Fibroblast of skin of right biceps (primary cell): ENCODE results near the gene CDC42EP1.

ENCODE experiments used
- DNase-seq: peaks from one replicate; pipeline ENCODE4 v3.0.0-alpha.2; 2013

CDC42EP1 gene

DNA sequence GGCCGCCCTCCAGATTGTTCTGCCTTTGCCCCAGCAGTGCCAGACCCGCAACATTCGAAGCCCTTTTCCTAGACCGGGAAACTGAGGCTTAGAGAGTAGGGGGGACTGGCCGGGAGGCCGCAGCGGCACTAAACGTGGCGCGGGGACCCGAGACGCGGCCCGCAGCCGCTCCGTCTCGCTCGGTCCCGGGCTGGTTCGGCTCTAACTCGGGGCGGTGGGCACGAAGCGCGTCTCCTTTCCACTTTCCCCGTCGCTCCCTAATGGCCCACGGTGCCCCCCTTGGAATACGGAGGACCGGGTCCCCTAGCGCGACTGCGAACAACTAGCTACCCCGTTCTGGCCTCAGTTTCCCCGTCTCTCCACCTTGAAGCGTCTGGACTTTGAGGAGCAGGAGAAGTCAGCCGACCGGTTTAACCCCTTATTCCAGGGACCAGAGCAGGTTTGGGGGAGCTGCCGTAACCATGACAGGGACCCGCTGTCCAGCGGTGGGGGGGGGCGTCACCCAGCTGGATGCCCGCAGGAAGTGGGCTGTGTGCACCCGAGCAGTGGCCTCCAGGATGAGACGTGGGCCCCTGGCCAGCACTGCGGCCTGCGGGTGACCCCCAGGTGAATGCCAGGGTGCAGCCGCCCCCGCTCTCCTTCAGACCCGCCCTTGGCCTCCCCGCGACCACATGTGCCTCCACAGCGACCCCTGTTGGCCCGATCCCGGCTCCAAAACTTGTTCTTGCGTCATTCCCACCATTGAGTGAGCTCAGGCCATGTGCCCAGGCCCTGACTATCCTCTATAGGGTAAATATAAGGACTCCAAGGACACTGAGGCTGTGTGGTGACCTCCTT lies 1.1 kb downstream of the CDC42EP1 start:
- peak; percentile 89 for DNase-seq

DNA sequence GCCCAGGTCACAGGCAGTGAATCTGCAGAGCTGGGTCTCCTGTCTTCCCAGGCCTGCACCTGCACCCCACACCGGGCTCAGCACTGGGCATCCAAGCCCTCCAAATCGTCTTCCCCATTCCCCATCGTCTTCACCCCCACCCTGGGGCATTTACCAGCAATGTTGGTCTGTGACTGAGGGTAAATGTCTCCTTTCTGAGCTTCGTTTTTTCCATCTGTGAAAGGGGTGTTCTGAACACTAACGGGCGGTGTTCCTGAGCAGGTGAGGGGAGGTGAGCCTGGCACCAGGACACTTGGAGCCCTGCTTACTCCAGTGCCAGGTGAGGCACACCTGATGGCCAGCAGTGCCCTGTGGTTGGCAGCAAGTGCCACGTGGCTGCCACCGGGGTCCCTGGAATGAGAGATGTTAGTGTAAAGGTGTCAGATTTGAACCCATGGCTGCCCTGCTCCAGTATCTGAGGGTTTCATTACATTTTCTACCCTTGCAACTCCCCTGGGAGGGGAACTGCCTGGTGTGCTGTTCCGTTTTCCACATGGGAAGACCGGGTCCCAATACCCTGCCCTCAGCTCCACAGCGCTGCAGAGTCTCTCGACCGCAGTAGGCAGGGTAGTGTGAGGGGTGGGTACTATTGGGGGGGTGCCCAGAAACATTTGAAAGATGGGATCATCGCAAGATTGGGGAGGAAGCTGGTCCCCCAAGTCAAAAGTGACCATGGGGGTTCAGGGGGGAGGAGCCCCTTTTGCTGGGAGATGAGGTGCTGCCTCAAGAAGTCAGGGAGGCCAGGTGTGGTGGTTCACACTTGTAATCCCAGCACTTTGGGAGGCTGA lies 2.0 kb downstream of the CDC42EP1 start:
- DNase-seq = no peak

DNA sequence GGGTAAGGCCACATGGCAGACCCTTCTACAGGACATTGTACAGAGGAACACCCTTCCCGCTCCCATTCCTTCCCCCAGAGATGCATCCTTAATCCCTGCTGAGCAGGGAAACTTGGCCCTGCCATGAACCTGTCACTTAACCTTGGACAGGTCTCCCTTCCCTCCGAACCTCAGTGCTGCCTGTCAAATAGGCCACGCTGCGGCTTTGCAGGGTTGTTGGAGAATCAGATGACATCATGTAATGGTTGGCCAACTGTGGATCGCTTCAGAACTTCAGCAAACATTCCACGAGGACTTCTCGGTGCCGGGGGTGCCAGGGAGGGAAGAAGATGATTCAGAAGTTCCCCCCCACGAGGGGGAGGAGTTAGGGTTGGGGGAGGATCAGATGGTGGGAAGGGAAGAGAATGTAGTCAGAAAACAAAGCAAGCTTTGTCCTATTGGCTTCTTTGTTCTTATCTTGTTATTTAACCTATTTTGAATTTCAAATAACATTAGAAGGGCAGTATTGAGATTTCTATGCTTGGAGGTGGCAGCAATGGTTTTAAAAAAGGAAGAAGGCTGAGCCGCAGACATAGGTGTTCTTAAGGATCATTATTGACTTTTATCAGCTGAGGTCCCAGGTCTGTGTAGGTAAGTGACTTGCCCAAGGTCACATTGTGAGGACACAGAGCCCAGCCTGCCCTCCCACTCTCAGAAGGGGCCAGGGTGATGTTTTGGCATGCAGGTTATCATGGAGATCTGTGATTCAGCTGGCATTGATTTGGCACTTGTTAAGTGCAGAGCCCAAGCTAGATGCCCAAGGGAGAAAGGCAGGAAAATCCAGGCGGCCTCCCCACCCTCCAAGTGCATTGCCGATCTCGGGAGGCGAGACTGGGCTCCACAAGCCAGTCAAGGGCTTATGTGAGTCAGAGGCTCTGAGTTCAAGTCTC lies 3.1 kb downstream of the CDC42EP1 start:
- peak; percentile 95 for DNase-seq

DNA sequence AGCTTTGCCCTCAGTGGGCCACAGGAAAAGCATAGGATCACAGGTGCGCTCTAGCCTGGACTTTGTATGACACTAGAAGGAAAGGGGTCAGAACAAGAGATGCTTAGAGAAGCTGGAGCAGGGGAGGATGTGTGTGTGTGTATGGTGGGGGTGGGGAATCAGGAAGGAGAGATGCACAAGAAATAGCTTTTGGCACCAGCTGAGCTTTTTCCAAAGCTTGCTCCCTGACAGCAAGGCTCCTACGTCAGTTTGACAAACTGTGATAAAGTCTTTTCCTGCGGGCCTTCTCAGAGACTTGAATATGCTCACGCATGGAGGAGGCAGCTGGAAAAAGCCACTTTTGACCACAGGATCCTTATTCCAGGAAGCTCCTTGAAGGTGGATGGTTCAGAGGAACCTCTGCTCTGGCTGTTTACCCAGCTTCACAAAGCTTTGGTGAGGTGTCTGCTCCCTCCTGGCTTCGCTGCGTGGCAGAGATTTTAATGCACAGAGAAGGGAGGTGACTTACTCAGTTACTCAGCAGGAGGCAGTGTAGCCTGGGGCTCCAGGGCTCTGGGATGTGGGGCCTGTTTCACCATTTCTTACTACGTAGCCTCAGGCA lies 3.9 kb downstream of the CDC42EP1 start:
- no peak for DNase-seq

DNA sequence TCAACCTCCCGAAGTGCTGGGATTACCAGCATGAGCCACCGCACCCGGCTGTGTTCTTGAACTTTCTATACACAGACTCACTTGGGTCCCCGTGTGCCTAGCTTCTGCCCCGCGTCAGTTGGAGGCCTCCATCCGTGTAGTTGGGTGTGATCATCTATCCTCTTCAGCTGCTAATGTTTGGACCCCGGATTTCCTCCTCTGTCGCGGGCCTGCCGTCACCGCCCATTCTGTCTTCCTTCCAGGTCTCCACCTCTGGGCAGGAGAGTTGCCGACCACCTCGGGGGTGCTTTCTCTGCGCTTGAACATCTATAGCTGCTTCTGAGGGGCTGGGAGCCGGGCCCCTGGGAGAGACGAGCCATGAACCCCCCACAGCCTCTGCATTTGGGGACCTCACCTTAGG lies 5.5 kb downstream of the CDC42EP1 start:
- no peak for DNase-seq

DNA sequence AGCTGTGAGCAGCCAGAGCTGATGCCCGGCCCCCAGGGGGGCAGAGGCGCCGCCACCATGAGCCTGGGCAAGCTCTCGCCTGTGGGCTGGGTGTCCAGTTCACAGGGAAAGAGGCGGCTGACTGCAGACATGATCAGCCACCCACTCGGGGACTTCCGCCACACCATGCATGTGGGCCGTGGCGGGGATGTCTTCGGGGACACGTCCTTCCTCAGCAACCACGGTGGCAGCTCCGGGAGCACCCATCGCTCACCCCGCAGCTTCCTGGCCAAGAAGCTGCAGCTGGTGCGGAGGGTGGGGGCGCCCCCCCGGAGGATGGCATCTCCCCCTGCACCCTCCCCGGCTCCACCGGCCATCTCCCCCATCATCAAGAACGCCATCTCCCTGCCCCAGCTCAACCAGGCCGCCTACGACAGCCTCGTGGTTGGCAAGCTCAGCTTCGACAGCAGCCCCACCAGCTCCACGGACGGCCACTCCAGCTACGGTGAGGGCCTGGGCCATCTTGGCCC lies 6.1 kb downstream of the CDC42EP1 start:
- no peak for DNase-seq

DNA sequence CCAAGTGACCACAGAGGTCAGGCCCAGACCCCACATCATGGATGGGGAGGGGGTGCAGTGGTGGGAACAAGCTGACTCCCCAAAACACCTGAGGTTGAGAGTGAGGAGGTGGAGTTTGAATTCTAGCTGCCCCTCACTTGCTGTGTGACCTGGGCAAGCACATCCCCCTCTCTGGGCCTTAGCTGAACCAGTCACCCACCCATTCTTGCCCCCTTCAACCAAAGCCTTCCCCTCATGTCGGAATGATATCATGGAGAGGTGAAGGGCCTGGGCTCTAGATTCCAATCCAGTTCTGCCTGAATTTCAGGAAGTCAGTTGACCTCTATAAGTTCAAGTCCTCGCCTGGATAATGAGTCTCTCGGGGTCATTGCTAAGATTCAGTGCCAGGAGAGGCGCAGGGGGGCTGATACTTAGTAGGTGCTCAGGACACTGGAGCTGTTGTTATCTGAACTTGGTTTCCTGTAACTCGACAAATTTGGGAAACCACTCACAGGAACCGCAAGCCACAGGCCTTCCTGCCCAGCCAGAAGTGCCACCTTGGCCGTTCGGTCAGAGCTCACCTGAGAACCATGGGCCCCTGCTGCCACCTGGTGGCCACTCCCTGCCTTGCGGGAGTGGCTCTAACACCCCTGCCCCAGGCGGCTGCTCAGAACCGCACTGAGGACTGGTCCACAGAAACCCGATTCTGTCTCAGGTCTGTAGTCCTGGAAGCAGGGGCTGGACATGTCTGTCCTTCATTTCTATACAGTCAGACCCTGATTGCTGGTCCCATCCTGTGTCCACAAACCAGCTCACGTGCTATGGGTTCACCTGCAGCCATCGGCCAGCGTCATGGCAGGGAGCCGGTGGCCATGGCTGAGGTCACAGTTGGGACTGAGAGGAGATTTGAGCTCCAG lies 6.9 kb downstream of the CDC42EP1 start:
- peak; percentile 58 for DNase-seq

DNA sequence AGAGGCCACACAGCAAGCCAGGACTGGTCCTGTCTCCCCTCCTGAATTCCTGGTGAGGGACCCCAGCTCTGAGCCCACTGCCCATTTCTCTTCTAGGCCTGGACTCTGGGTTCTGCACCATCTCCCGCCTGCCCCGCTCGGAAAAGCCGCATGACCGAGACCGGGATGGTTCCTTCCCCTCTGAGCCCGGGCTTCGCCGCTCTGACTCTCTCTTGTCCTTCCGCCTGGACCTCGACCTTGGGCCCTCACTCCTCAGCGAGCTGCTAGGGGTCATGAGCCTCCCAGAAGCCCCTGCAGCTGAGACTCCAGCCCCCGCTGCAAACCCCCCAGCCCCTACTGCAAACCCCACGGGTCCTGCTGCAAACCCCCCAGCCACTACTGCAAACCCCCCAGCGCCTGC lies 7.7 kb downstream of the CDC42EP1 start:
- no peak for DNase-seq

DNA sequence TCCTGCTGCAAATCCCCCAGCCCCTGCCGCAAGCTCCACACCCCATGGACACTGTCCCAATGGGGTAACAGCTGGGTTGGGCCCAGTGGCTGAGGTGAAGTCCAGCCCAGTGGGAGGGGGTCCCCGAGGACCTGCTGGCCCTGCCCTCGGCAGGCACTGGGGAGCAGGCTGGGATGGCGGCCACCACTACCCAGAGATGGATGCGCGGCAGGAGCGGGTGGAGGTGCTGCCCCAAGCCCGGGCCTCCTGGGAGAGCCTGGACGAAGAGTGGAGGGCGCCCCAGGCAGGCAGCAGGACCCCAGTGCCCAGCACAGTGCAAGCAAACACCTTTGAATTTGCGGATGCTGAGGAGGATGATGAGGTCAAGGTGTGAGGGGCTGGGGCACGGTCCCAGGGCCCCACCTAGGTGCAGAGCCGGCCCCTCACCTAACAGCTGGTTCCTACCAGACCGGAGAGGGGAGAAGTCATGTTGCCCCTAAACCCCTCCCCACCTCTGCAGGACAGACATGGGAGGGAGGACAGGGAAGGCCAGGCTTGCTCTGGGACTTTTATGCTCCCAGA lies 8.2 kb downstream of the CDC42EP1 start:
- no peak for DNase-seq

DNA sequence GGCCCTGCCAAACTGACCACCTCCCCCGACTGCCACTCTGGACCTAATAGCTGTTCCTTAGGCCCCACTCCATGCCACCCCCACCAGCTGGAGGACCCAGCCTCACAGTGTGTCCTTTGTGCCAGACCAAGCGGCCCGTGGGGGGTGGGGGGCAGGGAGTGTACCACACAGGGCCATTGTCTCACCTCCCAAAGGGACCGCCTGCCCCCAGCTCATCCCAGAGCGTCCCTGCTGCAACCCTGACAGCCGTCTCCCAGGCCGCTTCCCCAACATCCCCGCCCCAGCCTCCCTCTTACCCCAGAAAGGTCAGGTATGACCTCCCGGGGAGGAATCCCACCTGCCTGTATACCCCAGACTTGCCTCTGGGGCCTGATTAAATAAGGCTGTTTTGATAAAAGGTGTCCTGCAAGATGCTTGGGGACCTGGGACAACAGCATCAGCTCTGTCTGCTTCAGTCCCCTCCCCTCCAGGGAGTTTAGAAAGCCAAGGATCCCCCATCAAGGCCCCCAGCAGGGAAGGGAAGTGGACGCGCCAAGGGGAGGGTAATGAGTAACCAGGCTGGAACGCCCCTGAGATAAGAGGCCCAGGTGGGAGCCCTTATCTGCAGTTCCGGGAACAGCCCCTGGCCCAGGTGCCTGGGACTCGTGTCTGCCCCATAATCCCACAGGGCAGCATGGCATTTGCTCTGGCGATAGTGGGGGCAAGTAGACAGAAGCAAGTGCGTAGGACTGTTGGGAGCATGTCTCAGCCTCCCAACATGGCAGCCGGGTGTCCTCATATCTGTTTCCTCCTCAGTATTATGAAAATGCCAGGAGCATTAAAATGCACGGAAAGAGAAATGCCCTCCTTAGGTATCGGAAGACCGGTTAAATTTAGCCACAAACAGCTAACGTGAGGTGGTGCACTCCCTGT lies 9.0 kb downstream of the CDC42EP1 start:
- no peak for DNase-seq

DNA sequence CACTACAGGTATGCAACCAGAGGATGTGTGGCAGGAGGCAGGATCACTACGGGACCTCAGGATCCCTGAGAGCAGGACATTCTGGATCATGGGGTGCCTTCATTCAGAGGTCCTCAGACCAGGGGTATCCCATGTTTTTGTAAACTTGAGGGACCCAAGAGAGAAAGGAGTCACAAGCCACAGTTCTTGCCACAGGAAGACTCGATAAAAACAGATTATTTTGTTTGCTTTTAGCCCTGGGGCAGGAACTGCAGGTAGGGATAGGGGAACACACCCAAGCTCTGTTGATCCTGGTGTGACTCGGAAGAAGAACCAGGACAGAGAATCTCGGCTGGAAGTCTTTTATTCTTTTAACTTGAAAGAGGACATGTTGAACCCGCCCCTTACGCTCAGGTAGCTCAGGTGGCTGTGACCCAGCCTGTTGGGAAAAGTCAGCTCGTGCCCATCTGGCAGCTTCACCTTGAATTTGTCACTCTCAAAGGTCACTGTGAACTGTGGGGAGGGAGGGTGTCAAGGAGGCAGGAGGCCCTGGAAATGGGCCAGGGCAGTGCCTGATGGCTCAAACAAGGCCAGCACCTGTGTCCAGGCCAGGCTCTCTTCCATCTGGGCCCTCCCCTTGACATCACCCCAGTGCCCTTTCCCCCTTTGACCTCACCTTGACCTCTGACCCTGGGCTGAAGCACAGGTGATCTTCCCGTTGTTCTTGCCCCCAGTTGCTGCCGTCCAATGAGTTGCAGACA lies 9.8 kb downstream of the CDC42EP1 start:
- no peak for DNase-seq

DNA sequence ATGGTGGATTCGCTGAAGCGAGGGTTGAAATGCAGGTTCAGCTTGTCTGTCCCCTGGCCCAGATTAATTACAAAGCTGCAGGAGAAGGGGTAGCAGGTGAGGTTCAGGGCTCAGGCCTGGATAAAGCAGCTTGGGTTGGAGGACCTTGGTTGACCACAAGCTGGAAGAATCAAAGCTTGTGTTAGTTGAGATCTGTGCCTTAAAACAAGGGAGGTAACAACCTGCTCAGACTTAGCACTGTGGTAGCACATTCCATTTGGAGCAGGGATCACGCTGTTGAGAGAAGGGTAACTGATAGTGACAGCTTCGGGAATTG lies 10.3 kb downstream of the CDC42EP1 start:
- no peak for DNase-seq

DNA sequence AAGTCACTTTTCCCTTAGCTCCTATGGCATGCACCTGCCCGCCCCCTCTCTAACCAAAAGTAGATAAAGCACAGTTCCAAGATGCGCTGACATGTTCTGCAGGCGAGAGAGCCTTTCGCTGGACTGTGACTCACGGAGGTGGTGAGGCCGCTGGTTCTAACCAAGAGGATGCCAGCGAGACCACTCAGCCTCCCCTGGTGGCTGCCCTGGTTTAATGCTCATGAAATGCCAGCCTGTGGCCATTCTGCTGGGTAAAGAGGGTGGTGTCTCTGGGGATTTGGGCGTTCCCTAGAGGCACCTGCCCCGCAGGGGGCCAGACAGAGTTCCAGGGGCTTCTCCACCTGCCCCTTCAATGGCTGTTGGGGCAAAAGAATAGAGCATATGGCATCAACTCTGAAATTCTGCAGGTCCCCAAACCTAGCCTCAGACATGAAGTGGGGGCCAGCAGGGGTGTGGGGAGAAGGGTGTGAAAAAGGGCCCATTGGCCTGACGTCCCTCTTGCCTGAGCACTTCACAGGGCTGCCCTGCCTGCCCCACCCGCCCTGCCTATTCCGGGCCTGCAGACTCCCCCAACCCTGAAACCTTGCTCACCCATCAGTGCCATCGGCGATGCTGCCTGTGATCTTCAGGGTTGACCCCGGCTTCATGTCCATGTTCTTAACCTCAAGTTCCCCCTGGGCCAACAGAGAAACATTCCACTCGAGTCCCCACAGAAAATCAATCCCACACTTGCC lies 11.1 kb downstream of the CDC42EP1 start:
- peak; percentile 40 for DNase-seq

DNA sequence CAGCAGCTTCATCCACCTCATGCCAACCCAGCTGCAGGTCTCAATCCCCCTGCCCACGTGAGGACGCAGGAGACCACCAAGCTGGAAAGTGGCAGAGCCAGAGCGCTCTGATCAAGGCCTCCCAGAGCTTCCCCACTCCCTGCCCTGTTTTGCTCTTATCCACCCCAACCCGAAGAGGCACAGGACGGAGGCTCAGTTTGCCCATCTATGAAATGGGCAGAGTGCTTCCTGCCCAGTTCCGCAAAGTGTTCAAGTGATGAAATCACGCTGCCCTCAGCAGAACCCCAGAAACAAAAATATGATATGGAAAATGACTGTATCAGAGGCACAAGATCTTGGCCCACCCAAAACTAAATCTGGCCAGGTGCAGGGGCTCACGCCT lies 11.7 kb downstream of the CDC42EP1 start:
- no peak for DNase-seq

DNA sequence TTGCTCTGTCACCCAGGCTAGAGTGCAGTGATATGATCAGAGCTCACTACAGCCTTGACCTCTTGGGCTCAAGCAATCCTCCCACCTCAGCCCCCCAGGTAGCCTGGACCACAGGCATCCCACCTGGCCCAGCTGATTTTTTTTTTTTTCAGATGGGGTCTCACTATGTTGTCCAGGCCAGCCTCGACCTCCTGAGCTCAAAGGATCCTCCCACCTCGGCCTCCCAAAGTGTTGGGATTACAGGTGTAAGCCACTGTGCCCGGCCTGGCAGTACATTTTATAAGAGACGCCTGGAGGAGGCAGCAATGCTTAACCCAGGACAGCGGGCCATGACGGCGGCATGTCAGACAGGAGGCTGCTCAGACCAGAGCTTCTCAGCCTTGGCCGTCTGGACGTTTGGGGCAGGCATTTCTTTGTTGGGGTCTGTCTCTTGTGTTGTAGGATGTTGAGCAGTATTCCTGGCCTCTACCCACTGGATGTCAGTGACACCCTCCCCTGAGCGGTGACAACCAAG lies 15.3 kb downstream of the CDC42EP1 start:
- no peak for DNase-seq

DNA sequence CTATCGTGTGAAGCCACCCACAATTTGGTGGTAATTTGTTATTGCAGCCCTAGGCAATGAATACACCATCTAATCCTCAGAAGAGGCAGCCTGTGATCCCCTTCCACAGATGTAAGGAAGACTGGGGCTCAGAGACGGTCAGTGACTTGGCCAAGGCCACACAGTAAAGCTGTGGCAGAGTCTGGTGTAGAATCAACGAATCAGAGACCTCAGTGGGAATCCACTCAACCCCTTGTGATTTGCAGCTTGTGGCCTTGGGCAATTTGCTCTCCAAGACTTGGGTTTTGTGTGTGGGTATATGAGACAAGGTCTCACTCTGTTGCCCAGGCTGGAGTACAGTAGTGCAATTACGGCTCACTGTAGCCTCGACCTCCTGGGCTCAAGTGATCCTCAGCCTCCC lies 17.7 kb downstream of the CDC42EP1 start:
- DNase-seq = no peak

DNA sequence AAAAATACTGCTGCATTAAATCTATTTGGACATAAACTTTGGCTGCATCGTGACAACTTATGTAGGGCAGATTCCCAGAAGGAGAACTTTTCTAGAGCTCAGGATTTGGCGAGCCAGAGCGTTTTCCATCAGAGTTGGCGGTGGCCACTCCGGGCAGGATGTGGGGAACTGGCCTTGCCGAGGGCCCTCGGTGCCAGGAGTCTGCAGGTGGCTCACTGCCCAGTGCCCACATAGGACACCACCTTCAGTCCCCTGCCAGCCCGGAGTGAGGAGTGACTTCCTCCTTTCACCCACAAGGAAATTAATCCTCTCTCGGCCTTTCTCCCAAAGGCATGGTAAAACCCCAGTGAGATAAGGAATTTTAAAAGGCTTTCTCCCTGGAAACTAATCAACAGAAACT lies 21.2 kb downstream of the CDC42EP1 start:
- DNase-seq = no peak

DNA sequence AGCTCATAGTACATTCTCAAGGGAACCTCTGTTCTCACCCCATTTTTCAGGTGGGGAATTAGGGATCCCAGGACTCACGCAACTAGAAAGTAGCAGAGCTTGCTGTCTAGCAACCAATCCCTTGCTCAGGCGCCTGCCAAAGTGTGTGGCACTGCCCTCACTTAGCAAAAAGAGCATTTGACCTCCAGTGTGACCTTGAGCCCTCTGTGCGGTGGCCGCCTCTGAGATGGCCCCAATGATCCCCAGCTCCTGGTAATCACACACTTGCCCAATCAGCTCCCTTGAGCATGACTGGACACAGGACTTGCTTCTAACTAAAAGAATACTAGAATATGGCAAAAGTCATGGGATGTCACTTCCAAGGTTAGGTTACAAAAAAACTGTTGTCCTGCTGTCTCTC lies 22.2 kb downstream of the CDC42EP1 start:
- no peak for DNase-seq
